Tibial nerve (tissue), 4 donors: ENCODE data around the gene GABRD.

Experiments used
- EP300 ChIP-seq, 2 donors: sonication (generic); formaldehyde crosslinking; IDR thresholded peaks; one replicate each; pipeline ENCODE4 v1.6.1; 2017; ENCODE audit warnings: antibody characterized with exemption in 2 of 2, mild to moderate bottlenecking in 1 of 2
- POLR2A ChIP-seq, 2 donors: fragments of 450-650 bp; IDR thresholded peaks; one replicate each; pipeline ENCODE4 v1.6.1; 2017; ENCODE audit warnings: antibody characterized with exemption in 2 of 2, mild to moderate bottlenecking in 2 of 2, moderate library complexity in 2 of 2
- TF ChIP-seq, protein P1 (sequence below), 5 experiments: fragments of 200-600 bp in 3 of 5; fragments of 450-650 bp in 2 of 5; sonication (generic) in 3 of 5; IDR thresholded peaks; one replicate each; pipeline ENCODE4 v1.5.1; 2016 to 2019; ENCODE audit warnings: antibody characterized with exemption in 5 of 5, mild to moderate bottlenecking in 3 of 5, moderate library complexity in 2 of 5

DNA sequence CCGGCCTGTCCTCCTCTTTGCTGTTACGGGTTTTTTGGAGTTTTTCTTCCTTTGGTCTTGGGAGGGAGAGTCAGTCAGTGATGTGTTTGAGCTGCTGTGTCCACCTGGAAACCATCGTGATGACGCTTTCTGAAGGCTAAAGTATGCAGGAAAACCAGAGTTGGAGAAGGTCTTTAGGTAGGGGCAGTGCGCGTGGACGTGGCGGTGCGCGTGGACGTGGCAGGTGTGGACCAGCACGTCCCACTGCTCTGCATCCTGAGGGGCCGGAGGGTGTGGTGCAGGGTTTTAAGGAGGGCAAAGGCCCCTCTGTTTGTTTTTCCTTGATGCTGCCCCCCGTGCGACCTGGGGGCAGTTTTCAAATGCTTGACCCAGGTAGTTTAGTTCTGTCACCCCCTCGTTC, 61.0 kb downstream of the GABRD start:
- TF ChIP-seq, protein P1, sequence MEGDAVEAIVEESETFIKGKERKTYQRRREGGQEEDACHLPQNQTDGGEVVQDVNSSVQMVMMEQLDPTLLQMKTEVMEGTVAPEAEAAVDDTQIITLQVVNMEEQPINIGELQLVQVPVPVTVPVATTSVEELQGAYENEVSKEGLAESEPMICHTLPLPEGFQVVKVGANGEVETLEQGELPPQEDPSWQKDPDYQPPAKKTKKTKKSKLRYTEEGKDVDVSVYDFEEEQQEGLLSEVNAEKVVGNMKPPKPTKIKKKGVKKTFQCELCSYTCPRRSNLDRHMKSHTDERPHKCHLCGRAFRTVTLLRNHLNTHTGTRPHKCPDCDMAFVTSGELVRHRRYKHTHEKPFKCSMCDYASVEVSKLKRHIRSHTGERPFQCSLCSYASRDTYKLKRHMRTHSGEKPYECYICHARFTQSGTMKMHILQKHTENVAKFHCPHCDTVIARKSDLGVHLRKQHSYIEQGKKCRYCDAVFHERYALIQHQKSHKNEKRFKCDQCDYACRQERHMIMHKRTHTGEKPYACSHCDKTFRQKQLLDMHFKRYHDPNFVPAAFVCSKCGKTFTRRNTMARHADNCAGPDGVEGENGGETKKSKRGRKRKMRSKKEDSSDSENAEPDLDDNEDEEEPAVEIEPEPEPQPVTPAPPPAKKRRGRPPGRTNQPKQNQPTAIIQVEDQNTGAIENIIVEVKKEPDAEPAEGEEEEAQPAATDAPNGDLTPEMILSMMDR (IDR thresholded peaks at IDR 0.05), result no peak
- TF ChIP-seq POLR2A (IDR thresholded peaks at IDR 0.05), result no peak
- TF ChIP-seq EP300 (IDR thresholded peaks at IDR 0.05), result no peak
